MM.1S (cell line): Measurements from ENCODE around the gene E2F8.

ENCODE experiments used
- DNase-seq: peaks from one replicate; pipeline ENCODE4 v3.0.0-alpha.2; 2015
- H2AFZ ChIP-seq: fragments of 300-600 bp; sonication (generic); 2 replicates; pipeline ENCODE4 v1.6.0; 2016; ENCODE audit warnings: antibody characterized with exemption, low read length
- H3F3A ChIP-seq: fragments of 300-600 bp; sonication (generic); 2 replicates; pipeline ENCODE4 v1.6.1; 2016; ENCODE audit warnings: mild to moderate bottlenecking, antibody characterized with exemption, low read length, moderate library complexity, mixed read lengths; ENCODE audit not compliant: insufficient read depth
- H3K27ac ChIP-seq: fragments of 300-600 bp; sonication (generic); 2 replicates; pipeline ENCODE4 v1.5.1; 2016; ENCODE audit warnings: mild to moderate bottlenecking, low read length
- H3K27me3 ChIP-seq: fragments of 300-600 bp; sonication (generic); replicated peaks from 2 replicates; pipeline ENCODE4 v1.6.0; 2016; ENCODE audit warnings: low read length; ENCODE audit not compliant: insufficient read depth
- H3K36me3 ChIP-seq: fragments of 300-600 bp; sonication (generic); replicated peaks from 2 replicates; pipeline ENCODE4 v1.6.1; 2016; ENCODE audit warnings: mild to moderate bottlenecking, low read length, mixed read lengths; ENCODE audit not compliant: insufficient read depth
- H3K4me1 ChIP-seq: fragments of 300-600 bp; sonication (generic); 2 replicates; pipeline ENCODE4 v1.6.1; 2016; ENCODE audit warnings: low read length, mixed read lengths
- H3K4me2 ChIP-seq: fragments of 300-600 bp; sonication (generic); 2 replicates; pipeline ENCODE4 v1.6.0; 2016; ENCODE audit warnings: low read depth, low read length
- H3K4me3 ChIP-seq: fragments of 300-600 bp; sonication (generic); 2 replicates; pipeline ENCODE4 v1.5.1; 2016; ENCODE audit warnings: low read length, mixed read lengths
- H3K79me2 ChIP-seq: fragments of 300-600 bp; sonication (generic); 2 replicates; pipeline ENCODE4 v1.6.1; 2016; ENCODE audit warnings: mixed run types, low read length, mixed read lengths
- H3K9ac ChIP-seq: fragments of 300-600 bp; sonication (generic); 2 replicates; pipeline ENCODE4 v1.6.1; 2016; ENCODE audit warnings: low read length, mixed read lengths
- H3K9me2 ChIP-seq: fragments of 300-600 bp; sonication (generic); replicated peaks from 2 replicates; pipeline ENCODE4 v1.6.1; 2016; ENCODE audit warnings: mild to moderate bottlenecking, low read length, mixed read lengths; ENCODE audit not compliant: insufficient read depth
- H3K9me3 ChIP-seq: fragments of 300-600 bp; sonication (generic); replicated peaks from 2 replicates; pipeline ENCODE4 v1.6.1; 2016; ENCODE audit warnings: mild to moderate bottlenecking, low read length, mixed read lengths; ENCODE audit not compliant: insufficient read depth
- H4K20me1 ChIP-seq: fragments of 300-600 bp; sonication (generic); 2 replicates; pipeline ENCODE4 v1.6.1; 2016; ENCODE audit warnings: mild to moderate bottlenecking, low read length, moderate library complexity, mixed read lengths; ENCODE audit not compliant: insufficient read depth
- CTCF ChIP-seq: fragments of 300-600 bp; sonication (generic); IDR thresholded peaks from 2 replicates; pipeline ENCODE4 v1.5.1; 2016; ENCODE audit warnings: antibody characterized with exemption, low read length, mixed read lengths
- EZH2 ChIP-seq: fragments of 300-600 bp; sonication (generic); optimal IDR thresholded peaks from 2 replicates; pipeline ENCODE3; 2017; ENCODE audit warnings: low read depth, mild to moderate bottlenecking, antibody characterized with exemption, low read length, mixed read lengths
- EZH2phosphoT487 ChIP-seq: fragments of 300-600 bp; sonication (generic); IDR thresholded peaks from 2 replicates; pipeline ENCODE4 v1.6.1; 2018; ENCODE audit warnings: antibody characterized with exemption, low read length

The E2F8 gene

GRCh38 chr11:19234231-19234817 lies 6.4 kb downstream of the E2F8 start:
- Histone ChIP-seq H3K27me3 (no peaks in the 10 kb centered on the region), H3K4me2 (no peak overlapping the region), H3K36me3 (peaks cover 20% of the 10 kb centered on the region; the same call in 1 of the 2 replicates), H3F3A (no peaks in the 10 kb centered on the region), H4K20me1 (no peaks in the 10 kb centered on the region), H3K27ac (no peak overlapping the region), H3K9me2 (no peaks in the 10 kb centered on the region), H3K4me3 (no peak overlapping the region), H3K9me3 (no peaks in the 10 kb centered on the region), H2AFZ (no peak overlapping the region), H3K79me2 (peaks cover 22% of the 10 kb centered on the region), H3K9ac (no peak overlapping the region), H3K4me1 (peaks cover 10% of the 10 kb centered on the region; the same call in 1 of the 2 replicates)
- no peak for DNase-seq
- TF ChIP-seq CTCF (no peak), EZH2phosphoT487 (no peak), EZH2 (no peak)

- Histone ChIP-seq H3K9me3 (no peaks in the 10 kb centered on the region), H2AFZ (no peak overlapping the region), H4K20me1 (no peaks in the 10 kb centered on the region), H3K27ac (no peak overlapping the region), H3K4me3 (no peak overlapping the region), H3K9ac (no peak overlapping the region), H3K36me3 (peaks cover 20% of the 10 kb centered on the region; the same call in 1 of the 2 replicates), H3K79me2 (peaks cover 9% of the 10 kb centered on the region), H3K4me1 (no peaks in the 10 kb centered on the region), H3K27me3 (no peaks in the 10 kb centered on the region), H3K4me2 (no peak overlapping the region), H3K9me2 (no peaks in the 10 kb centered on the region), H3F3A (no peaks in the 10 kb centered on the region)
- TF ChIP-seq EZH2phosphoT487, result no peak
- TF ChIP-seq EZH2, result no peak
- no peak for TF ChIP-seq CTCF
- no peak for DNase-seq
Measured at GRCh38 chr11:19232910-19233503, 7.7 kb downstream of the E2F8 start.

GRCh38 chr11:19229671-19230070 lies 11.1 kb downstream of the E2F8 start:
- Histone ChIP-seq H3K36me3 (peaks cover 6% of the 10 kb centered on the region), H3K4me3 (no peak overlapping the region)

More at GRCh38 chr11:19229671-19230070, 11.1 kb downstream of the E2F8 start:
- H3K9me3 ChIP-seq, result no peaks in the 10 kb centered on the region
- DNase-seq, result no peak
- no peaks in the 10 kb centered on the region for H4K20me1 ChIP-seq
- H3K9me2 ChIP-seq, result no peaks in the 10 kb centered on the region
- H2AFZ ChIP-seq, result no peak overlapping the region
- no peak overlapping the region for H3K4me2 ChIP-seq
- H3K27me3 ChIP-seq, result no peaks in the 10 kb centered on the region
- TF ChIP-seq CTCF (no peak), EZH2 (no peak)
- no peaks in the 10 kb centered on the region for H3K79me2 ChIP-seq
- no peak overlapping the region for H3K9ac ChIP-seq
- no peaks in the 10 kb centered on the region for H3F3A ChIP-seq
- no peak overlapping the region for H3K27ac ChIP-seq
- no peaks in the 10 kb centered on the region for H3K4me1 ChIP-seq
